Heart left ventricle (tissue), 13 donors: Measurements from ENCODE around the gene PDE6C.

Experiments used
- CTCF ChIP-seq, 12 donors: fragments of 200-600 bp; sonication (generic) in 4 of 12; IDR thresholded peaks; one replicate each; pipeline versions ENCODE4 v1.5.0 to v1.8.0; 2018 to 2022; ENCODE audit warnings: antibody characterized with exemption in 12 of 12, mild to moderate bottlenecking in 5 of 12
- POLR2A ChIP-seq, 2 donors: fragments of 450-650 bp; IDR thresholded peaks; one replicate each; pipeline ENCODE4 v1.6.1; 2017; ENCODE audit warnings: antibody characterized with exemption in 2 of 2, mild to moderate bottlenecking in 2 of 2, moderate library complexity in 2 of 2
- donor health status: ischemic (EF 13 %, LVEDD 7.1; RV severe dilation, severe dysfunction).
- donor health status: DM: no; HTN: yes; CAD: no.
- donor health status: DM: no; HTN: no; CAD: no.
- donor health status: ischemic (EF 25% LVEDD 6.9; RV normal size, moderate dysfunction).
- donor health status: ischemic (EF 25% LVEDD 5.7; RV mildly dilated, moderate dysfunction).
- donor health status: ischemic (EF 35%, LVEDD 5.7; RV mildly dilated, moderate dysfunction).
- donor health status: nonischemic (EF 11% LVEDD 7.7; RV severe dilation, severe dysfunction).
- donor health status: DM: yes; HTN: yes; CAD: no.
- donor health status: PGD.
- donor health status: ischemic (EF 29% LVEDD 5.4; RV normal size, mild dysfunction).
- donor health status: nonischemic (EF 23%, LVEDD 6.1; RV moderate dilation, normal function).

- TF ChIP-seq POLR2A (IDR thresholded peaks at IDR 0.05) (no peak), CTCF (IDR thresholded peaks at IDR 0.05) (no peak)
Measured at GRCh38 chr10:93604146-93604545, 8.2 kb upstream of the PDE6C start.
